HepG2 (cell line): ENCODE results near the gene MYLK2. TPM values are rescaled to one million over a fixed set of nuclear protein-coding genes. Genes with fewer than 3 reads are reported as not detected.

ENCODE experiments used
- ATF4 ChIP-seq, 2 experiments: fragments of 450-650 bp in 1 of 2; sonication (generic) in 1 of 2; formaldehyde crosslinking; IDR thresholded peaks; 2 replicates each; pipeline versions ENCODE4 v1.5.0 to v1.8.0; 2020 to 2022; ENCODE audit warnings: mild to moderate bottlenecking in 1 of 2, missing genetic modification reagents in 1 of 2
- BORCS8-MEF2B ChIP-seq: sonication (generic); formaldehyde crosslinking; IDR thresholded peaks from 2 replicates; pipeline ENCODE4 v1.8.0; 2022; ENCODE audit warnings: mild to moderate bottlenecking, missing genetic modification reagents
- CAMTA2 ChIP-seq: sonication (generic); formaldehyde crosslinking; IDR thresholded peaks from 2 replicates; pipeline ENCODE4 v1.4.0; 2020; ENCODE audit warnings: mild to moderate bottlenecking, missing genetic modification reagents, borderline replicate concordance
- CENPT ChIP-seq: sonication (generic); formaldehyde crosslinking; IDR thresholded peaks from 2 replicates; pipeline ENCODE4 v1.8.0; 2022; ENCODE audit warnings: low read depth, mild to moderate bottlenecking, moderate library complexity, missing genetic modification reagents
- ELF4 ChIP-seq: sonication (generic); formaldehyde crosslinking; IDR thresholded peaks from 2 replicates; pipeline ENCODE4 v1.5.0; 2020; ENCODE audit warnings: missing genetic modification reagents, mild to moderate bottlenecking, moderate library complexity, borderline replicate concordance
- KDM1A ChIP-seq: IDR thresholded peaks from 2 replicates; pipeline ENCODE4 v1.6.1; 2016; ENCODE audit warnings: missing compliant biosample characterization
- MLLT10 ChIP-seq: sonication (generic); formaldehyde crosslinking; IDR thresholded peaks from 2 replicates; pipeline ENCODE4 v1.4.0; 2020; ENCODE audit warnings: missing genetic modification reagents
- MTF1 ChIP-seq: sonication (generic); formaldehyde crosslinking; IDR thresholded peaks from 2 replicates; pipeline ENCODE4 v1.5.0; 2020; ENCODE audit warnings: missing genetic modification reagents
- NFE2 ChIP-seq: sonication (generic); formaldehyde crosslinking; IDR thresholded peaks from 2 replicates; pipeline ENCODE4 v1.4.0; 2020; ENCODE audit warnings: missing genetic modification reagents
- PBX2 ChIP-seq: IDR thresholded peaks from 2 replicates; pipeline ENCODE4 v1.6.1; 2016; ENCODE audit warnings: control low read depth
- PITX1 ChIP-seq: sonication (generic); formaldehyde crosslinking; IDR thresholded peaks from 2 replicates; pipeline ENCODE4 v1.5.1; 2020; ENCODE audit warnings: mild to moderate bottlenecking, missing genetic modification reagents
- POLR2AphosphoS2 ChIP-seq: IDR thresholded peaks from 2 replicates; pipeline ENCODE4 v1.6.1; 2011; ENCODE audit warnings: low read depth, low read length, improper control_type of control experiment
- SRSF4 ChIP-seq: fragments of 200-400 bp; formaldehyde crosslinking; IDR thresholded peaks from one replicate; pipeline ENCODE4 v1.6.1; 2018; ENCODE audit warnings: mild to moderate bottlenecking, low read depth, low read length, moderate library complexity; ENCODE audit not compliant: poor library complexity, severe bottlenecking
- TCF7L2 ChIP-seq: IDR thresholded peaks from 2 replicates; pipeline ENCODE4 v1.6.1; 2011; ENCODE audit warnings: mild to moderate bottlenecking, low read depth, low read length, moderate library complexity
- TEF ChIP-seq: sonication (generic); formaldehyde crosslinking; IDR thresholded peaks from 2 replicates; pipeline ENCODE4 v1.5.0; 2020; ENCODE audit warnings: missing genetic modification reagents
- ZBTB14 ChIP-seq: sonication (generic); formaldehyde crosslinking; IDR thresholded peaks from 2 replicates; pipeline ENCODE4 v1.4.0; 2020; ENCODE audit warnings: missing genetic modification reagents
- ZNF552 ChIP-seq: sonication (generic); formaldehyde crosslinking; IDR thresholded peaks from 2 replicates; pipeline ENCODE4 v1.9.0; 2022; ENCODE audit warnings: missing genetic modification reagents, mild to moderate bottlenecking, borderline replicate concordance
- ZNF609 ChIP-seq: sonication (generic); formaldehyde crosslinking; IDR thresholded peaks from 2 replicates; pipeline ENCODE4 v1.4.0; 2020; ENCODE audit warnings: mild to moderate bottlenecking, missing genetic modification reagents, borderline replicate concordance
- ZNF629 ChIP-seq: sonication (generic); formaldehyde crosslinking; conservative IDR thresholded peaks from 2 replicates; pipeline ENCODE4 v1.5.0; 2020; ENCODE audit warnings: missing genetic modification reagents
- ZSCAN25 ChIP-seq: sonication (generic); formaldehyde crosslinking; IDR thresholded peaks from 2 replicates; pipeline ENCODE4 v1.8.0; 2022; ENCODE audit warnings: mild to moderate bottlenecking, missing genetic modification reagents
- polyA plus RNA-seq, 8 experiments: library from polyadenylated mRNA; depleted of rRNA in 3 of 8; stranded (reverse) in 7 of 8; unstranded in 1 of 8; fragments of >200 nt; fragmentation: Illumina TruSeq in 4 of 8; extraction: Trizol in 4 of 8; gene quantifications; 2 replicates each; pipeline versions ENCODE4 v1.2.1 to v1.2.3, GENCODE V29; 2011 to 2016; ENCODE audit warnings: low read depth in 4 of 8, missing spikeins in 1 of 8, mixed read lengths in 1 of 8; ENCODE audit not compliant: insufficient read depth in 1 of 8
- total RNA-seq, 5 experiments: library from RNA; depleted of rRNA; stranded (reverse); fragments of >200 nt; fragmentation: Illumina TruSeq; extraction: Trizol; gene quantifications; 2 replicates each; pipeline ENCODE4 v1.2.3, GENCODE V29; 2016; ENCODE audit warnings: low read depth in 1 of 5

The MYLK2 gene
- total and polyA plus RNA-seq, 2 of the 13 experiments (the other 11 are each of a cell fraction or from before 2014, with no cell fraction given), result 0.27 TPM; not detected in 1

- TF ChIP-seq PBX2 (no peak), ATF4 (CRISPR knock-in tag; IDR thresholded peaks at IDR 0.05) (no peak), POLR2AphosphoS2 (no peak), TCF7L2 (no peak), TEF (CRISPR knock-in tag) (no peak), ZNF629 (CRISPR knock-in tag) (0 out of 2 replicates have a peak, but pooled peaks have one; percentile 2), ELF4 (CRISPR knock-in tag) (no peak), CAMTA2 (peak; percentile 65), ZNF552 (CRISPR knock-in tag) (no peak), ZBTB14 (no peak), CENPT (CRISPR knock-in tag) (no peak), BORCS8-MEF2B (CRISPR knock-in tag) (peak; percentile 34; the same call in 1 of the 2 replicates), ZSCAN25 (CRISPR knock-in tag) (peak; percentile 73; the same call in 1 of the 2 replicates), MLLT10 (CRISPR knock-in tag) (no peak), KDM1A (CRISPR knock-in tag) (no peak), ZNF609 (peak; percentile 56; the same call in 1 of the 2 replicates), SRSF4 (no peak), PITX1 (CRISPR knock-in tag) (no peak; the same call in 1 of the 2 replicates), MTF1 (CRISPR knock-in tag) (no peak), NFE2 (no peak)
Measured at GRCh38 chr20:31879143-31879987, 60.2 kb downstream of the MYLK2 start (continued).
